Kidney epithelial cell (primary cell): ENCODE data around the gene KIRREL3. TPM values are rescaled to one million over a fixed set of nuclear protein-coding genes. Genes with fewer than 3 reads are reported as not detected.

ENCODE experiments used
- DNase-seq: peaks from one replicate; pipeline ENCODE4 v3.0.0-alpha.2; 2010; ENCODE audit warnings: low read depth
- H3K27me3 ChIP-seq: 2 replicates; pipeline ENCODE4 v1.6.0; 2011; ENCODE audit warnings: low read length; ENCODE audit not compliant: control insufficient read depth, insufficient read depth
- H3K36me3 ChIP-seq: 2 replicates; pipeline ENCODE4 v1.5.1; 2011; ENCODE audit warnings: low read length; ENCODE audit not compliant: control insufficient read depth, insufficient read depth
- H3K4me3 ChIP-seq: 2 replicates; pipeline ENCODE4 v1.5.1; 2011; ENCODE audit warnings: low read depth, mild to moderate bottlenecking, control low read depth, low read length
- CTCF ChIP-seq: IDR thresholded peaks from 2 replicates; pipeline ENCODE4 v1.5.1; 2011; ENCODE audit warnings: mild to moderate bottlenecking, moderate library complexity, low read length, control low read depth, inconsistent platforms; ENCODE audit not compliant: insufficient read depth, poor library complexity, severe bottlenecking
- total RNA-seq: library from RNA; depleted of rRNA; stranded (reverse); fragments of >200 nt; gene quantifications from 2 replicates; pipeline ENCODE4 v1.2.3, GENCODE V29; 2015

KIRREL3 gene
- total RNA-seq, 1 donor from 2014 or later = 1.3 TPM

GRCh38 chr11:127003260-127003981 is 2.9 kb upstream of the KIRREL3 start:
- H3K36me3 ChIP-seq = no peaks in the 10 kb centered on the region
- no peaks in the 10 kb centered on the region for H3K27me3 ChIP-seq
- no peak for DNase-seq
- TF ChIP-seq CTCF = peak; percentile 73
- peak overlapping the region; percentile 38 for H3K4me3 ChIP-seq

- H3K4me3 ChIP-seq = peak overlapping the region; percentile 38
- no peaks in the 10 kb centered on the region for H3K27me3 ChIP-seq
- no peaks in the 10 kb centered on the region for H3K36me3 ChIP-seq
- no peak for TF ChIP-seq CTCF
- DNase-seq = no peak
These were observed 2.2 kb upstream of the KIRREL3 start for GRCh38 chr11:127002669-127003259.

GRCh38 chr11:127000981-127001380 is 411 bp upstream of the KIRREL3 start:
- TF ChIP-seq CTCF = no peak
- H3K4me3 ChIP-seq = peak overlapping the region; percentile 66
- no peaks in the 10 kb centered on the region for H3K36me3 ChIP-seq
- H3K27me3 ChIP-seq = no peaks in the 10 kb centered on the region
- no peak for DNase-seq

- Histone ChIP-seq H3K36me3 (no peaks in the 10 kb centered on the region), H3K4me3 (no peak overlapping the region), H3K27me3 (no peaks in the 10 kb centered on the region)
- TF ChIP-seq CTCF = no peak
- DNase-seq = no peak
These were observed 1.2 kb downstream of the KIRREL3 start for GRCh38 chr11:126999366-126999765.

GRCh38 chr11:126997641-126998040 is 2.9 kb downstream of the KIRREL3 start:
- H3K27me3 ChIP-seq = no peaks in the 10 kb centered on the region
- TF ChIP-seq CTCF = no peak
- H3K36me3 ChIP-seq = no peaks in the 10 kb centered on the region
- H3K4me3 ChIP-seq = no peak overlapping the region
- no peak for DNase-seq
